WTC11 (cell line): ENCODE results near the gene FOXJ2.

Experiments used
- ETV6 ChIP-seq: sonication (generic); formaldehyde crosslinking; IDR thresholded peaks from 2 replicates; pipeline ENCODE4 v1.8.1; 2022; ENCODE audit warnings: mild to moderate bottlenecking, missing genetic modification reagents
- MAX ChIP-seq: sonication (generic); formaldehyde crosslinking; IDR thresholded peaks from 2 replicates; pipeline ENCODE4 v1.8.0; 2022; ENCODE audit warnings: mild to moderate bottlenecking, missing genetic modification reagents
- PREB ChIP-seq: sonication (generic); formaldehyde crosslinking; IDR thresholded peaks from 2 replicates; pipeline ENCODE4 v1.8.1; 2022; ENCODE audit warnings: mild to moderate bottlenecking, missing genetic modification reagents, moderate library complexity, borderline replicate concordance
- ZNF219 ChIP-seq: sonication (generic); formaldehyde crosslinking; IDR thresholded peaks from 2 replicates; pipeline ENCODE4 v1.8.0; 2023; ENCODE audit warnings: missing genetic modification reagents, mild to moderate bottlenecking, borderline replicate concordance
- TF ChIP-seq, protein P1 (sequence below): fragments of 200-600 bp; IDR thresholded peaks from 2 replicates; pipeline ENCODE4 v1.8.0; 2022; ENCODE audit warnings: antibody characterized with exemption

GRCh38 chr12:8031872-8032241 lies 659 bp upstream of the FOXJ2 start:
- TF ChIP-seq ZNF219 (CRISPR knock-in tag): no peak
- no peak for TF ChIP-seq PREB
- no peak for TF ChIP-seq MAX (CRISPR knock-in tag)
- TF ChIP-seq, protein P1, sequence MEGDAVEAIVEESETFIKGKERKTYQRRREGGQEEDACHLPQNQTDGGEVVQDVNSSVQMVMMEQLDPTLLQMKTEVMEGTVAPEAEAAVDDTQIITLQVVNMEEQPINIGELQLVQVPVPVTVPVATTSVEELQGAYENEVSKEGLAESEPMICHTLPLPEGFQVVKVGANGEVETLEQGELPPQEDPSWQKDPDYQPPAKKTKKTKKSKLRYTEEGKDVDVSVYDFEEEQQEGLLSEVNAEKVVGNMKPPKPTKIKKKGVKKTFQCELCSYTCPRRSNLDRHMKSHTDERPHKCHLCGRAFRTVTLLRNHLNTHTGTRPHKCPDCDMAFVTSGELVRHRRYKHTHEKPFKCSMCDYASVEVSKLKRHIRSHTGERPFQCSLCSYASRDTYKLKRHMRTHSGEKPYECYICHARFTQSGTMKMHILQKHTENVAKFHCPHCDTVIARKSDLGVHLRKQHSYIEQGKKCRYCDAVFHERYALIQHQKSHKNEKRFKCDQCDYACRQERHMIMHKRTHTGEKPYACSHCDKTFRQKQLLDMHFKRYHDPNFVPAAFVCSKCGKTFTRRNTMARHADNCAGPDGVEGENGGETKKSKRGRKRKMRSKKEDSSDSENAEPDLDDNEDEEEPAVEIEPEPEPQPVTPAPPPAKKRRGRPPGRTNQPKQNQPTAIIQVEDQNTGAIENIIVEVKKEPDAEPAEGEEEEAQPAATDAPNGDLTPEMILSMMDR: no peak
- no peak for TF ChIP-seq ETV6 (CRISPR knock-in tag)
